GM12875 (cell line): ENCODE results near the gene HNRNPCL4.
"Not testable (repeated sequence)": the region's sequence is repeated elsewhere in the genome, so short reads cannot be mapped to it uniquely, and the experiment has no call there.

Experiments used
- H3K4me3 ChIP-seq: one replicate; pipeline ENCODE4 v1.5.1; 2011; ENCODE audit warnings: low read depth, low read length, control low read depth

HNRNPCL4 gene

GRCh38 chr1:13165531-13165930 lies at the start of gene HNRNPCL4:
HNRNPCL4 (minus strand) TSS chr1:13165631; CDS start chr1:13165467, 164 bp downstream.
- not testable (repeated sequence) for H3K4me3 ChIP-seq

DNA sequence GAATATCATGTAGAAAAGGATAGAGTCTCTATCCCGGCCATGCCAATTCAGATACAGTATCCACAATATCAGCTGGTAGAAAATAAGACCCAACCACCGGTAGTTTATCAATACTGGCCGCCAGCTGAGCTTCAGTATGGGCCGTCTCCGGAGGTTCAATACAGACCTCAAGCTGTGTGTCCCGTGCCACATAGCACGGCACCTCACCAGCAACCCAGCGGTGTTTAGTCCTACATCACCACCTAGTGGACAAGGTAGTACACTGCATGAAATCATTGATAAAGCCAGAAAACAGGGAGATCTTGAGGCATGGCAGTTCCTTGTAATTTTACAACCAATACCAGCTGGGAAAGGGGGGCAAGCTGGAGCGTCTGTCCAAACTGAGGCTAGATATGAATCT lies 43.3 kb upstream of the HNRNPCL4 start:
- not testable (repeated sequence) for H3K4me3 ChIP-seq

DNA sequence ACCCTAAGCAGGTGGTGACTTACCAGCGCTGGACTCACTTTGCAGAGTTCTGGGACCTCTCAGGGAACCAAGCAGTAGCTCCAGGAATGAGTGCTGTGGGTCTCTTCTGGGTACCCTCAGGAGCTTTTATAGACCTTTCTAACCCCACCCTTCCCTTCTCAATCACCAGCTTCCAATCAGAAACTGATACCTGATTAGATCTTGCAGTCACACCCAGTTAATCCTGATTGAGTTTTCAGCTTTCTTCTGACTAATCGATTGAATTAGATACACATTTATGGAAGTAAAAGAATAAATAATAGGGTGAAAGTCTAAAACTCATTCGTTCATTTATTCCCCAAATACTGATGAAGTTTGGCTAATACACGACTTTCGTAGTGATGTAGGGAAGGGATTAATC lies 35.9 kb upstream of the HNRNPCL4 start, which contains the start of gene PRAMEF13:
Gene PRAMEF13 (minus strand): TSS at position 101 of the 400 bp plus-strand sequence. CDS start 1,820 bp downstream, outside the sequence.
- H3K4me3 ChIP-seq = not testable (repeated sequence)

DNA sequence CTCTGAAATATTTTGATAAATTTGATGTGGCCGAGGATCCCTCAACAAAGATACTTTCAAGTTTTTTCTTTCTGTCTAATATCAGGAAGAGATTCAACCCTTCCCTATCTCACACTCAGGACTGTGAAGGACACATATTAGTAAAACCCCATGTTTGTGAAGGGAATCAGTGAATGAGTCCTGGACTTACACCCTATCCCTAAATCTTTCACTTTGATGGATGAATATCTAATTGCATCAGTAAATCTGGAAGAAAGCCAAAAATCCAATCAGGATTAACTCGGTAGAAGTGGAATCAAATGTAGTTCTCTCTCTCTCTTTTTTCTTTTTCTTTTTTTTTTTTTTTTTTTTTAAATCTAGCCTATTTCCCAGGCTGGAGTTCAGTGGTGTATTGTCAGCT lies 6.1 kb upstream of the HNRNPCL4 start, which contains the start of gene PRAMEF9:
Gene PRAMEF9 (plus strand): TSS at position 301 of the 400 bp plus-strand sequence. CDS start 3,433 bp downstream, outside the sequence.
- H3K4me3 ChIP-seq = not testable (repeated sequence)

DNA sequence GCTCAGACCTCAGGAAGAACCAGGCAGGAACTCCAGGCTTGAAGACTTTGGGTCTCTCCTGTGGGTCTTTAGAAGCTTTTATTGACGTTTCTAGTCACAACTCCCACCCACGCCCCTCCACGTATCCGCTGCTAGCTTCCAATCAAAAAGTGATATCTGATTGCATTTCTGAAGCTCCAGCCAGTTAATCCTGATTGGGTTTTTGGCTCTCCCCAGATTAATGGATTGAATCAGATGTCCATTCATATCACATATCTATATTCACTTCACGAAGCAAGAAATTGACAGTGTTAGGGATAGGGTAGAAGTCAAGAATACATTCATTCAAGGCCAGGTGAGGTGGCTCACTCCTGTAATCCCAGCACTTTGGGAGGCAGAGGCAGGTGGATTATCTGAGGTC lies 9.5 kb downstream of the HNRNPCL4 start, which contains the start of gene PRAMEF26:
Gene PRAMEF26 (minus strand): TSS at position 101 of the 400 bp plus-strand sequence. CDS start 2,914 bp downstream, outside the sequence.
- H3K4me3 ChIP-seq = not testable (repeated sequence)

- H3K4me3 ChIP-seq = not testable (repeated sequence)
These were observed 48.7 kb downstream of the HNRNPCL4 start, which contains the start of gene HNRNPCL2 for GRCh38 chr1:13116754-13117153. HNRNPCL2 (minus strand) TSS chr1:13116854; CDS start chr1:13116400, 454 bp downstream.
